OCI-LY7 (cell line): ENCODE measurements around the gene ADARB2. TPM values are rescaled to one million over a fixed set of nuclear protein-coding genes. Genes with fewer than 3 reads are reported as not detected.

ENCODE experiments used
- BruUV-seq: library from RNA; stranded (reverse); fragments of 400-500 nt; replicated peaks from 2 replicates; lab custom pipeline; 2021; lab: Mats Ljungman, UMichigan
- CTCF ChIA-PET: fragments of 300-600 bp; sonication (Branson Sonifier 250); formaldehyde crosslinking; loops from one replicate; lab custom pipeline; 2022; ENCODE audit warnings: antibody characterized with exemption; ENCODE audit not compliant: unreplicated experiment; lab: Charles Lee
- POLR2A ChIA-PET: fragments of 300-600 bp; sonication (Branson Sonifier 250); formaldehyde crosslinking; loops from one replicate; lab custom pipeline; 2022; ENCODE audit warnings: antibody characterized with exemption; lab: Charles Lee
- DNase-seq: peaks from one replicate; pipeline ENCODE4 v3.0.0-alpha.2; 2015; ENCODE audit warnings: low spot score
- H2AFZ ChIP-seq: fragments of 200-600 bp; sonication (generic), shearing (Covaris generic); 2 replicates; pipeline ENCODE4 v1.6.1; 2014; ENCODE audit warnings: mild to moderate bottlenecking, antibody characterized with exemption, low read length, moderate library complexity
- H3K27ac ChIP-seq: fragments of 200-600 bp; sonication (generic); 2 replicates; pipeline ENCODE4 v1.5.1; 2014; ENCODE audit warnings: mixed run types, low read depth, mild to moderate bottlenecking, moderate library complexity, low read length, inconsistent platforms; ENCODE audit not compliant: poor library complexity, severe bottlenecking
- H3K36me3 ChIP-seq: fragments of 200-600 bp; sonication (generic); 2 replicates; pipeline ENCODE4 v1.6.1; 2014; ENCODE audit warnings: mild to moderate bottlenecking, antibody characterized with exemption, low read length, moderate library complexity, mixed read lengths; ENCODE audit not compliant: insufficient read depth
- H3K4me1 ChIP-seq: fragments of 200-600 bp; sonication (generic); 2 replicates; pipeline ENCODE4 v1.5.1; 2014; ENCODE audit warnings: mild to moderate bottlenecking, low read length; ENCODE audit not compliant: insufficient read depth, poor library complexity, severe bottlenecking
- H3K4me2 ChIP-seq: fragments of 200-600 bp; sonication (generic); 2 replicates; pipeline ENCODE4 v1.6.1; 2014; ENCODE audit warnings: mild to moderate bottlenecking, low read length
- H3K4me3 ChIP-seq: fragments of 200-600 bp; sonication (generic); 2 replicates; pipeline ENCODE4 v1.5.1; 2014; ENCODE audit warnings: mild to moderate bottlenecking, low read depth, low read length; ENCODE audit not compliant: poor library complexity, severe bottlenecking
- H3K79me2 ChIP-seq: fragments of 200-600 bp; sonication (generic); 2 replicates; pipeline ENCODE4 v1.6.1; 2016; ENCODE audit warnings: low read depth, mild to moderate bottlenecking, low read length, moderate library complexity, mixed read lengths; ENCODE audit not compliant: insufficient read depth
- H3K9me2 ChIP-seq: fragments of 200-600 bp; sonication (generic); 2 replicates; pipeline ENCODE4 v1.6.1; 2016; ENCODE audit warnings: mild to moderate bottlenecking, low read length, mixed read lengths; ENCODE audit not compliant: insufficient read depth
- H3K9me3 ChIP-seq: fragments of 200-600 bp; sonication (generic); 2 replicates; pipeline ENCODE4 v1.6.1; 2014; ENCODE audit warnings: mild to moderate bottlenecking, mixed run types, low read length, mixed read lengths
- H4K20me1 ChIP-seq: fragments of 200-600 bp; sonication (generic); 2 replicates; pipeline ENCODE4 v1.6.1; 2014; ENCODE audit warnings: mild to moderate bottlenecking, antibody characterized with exemption, low read length, moderate library complexity, mixed read lengths; ENCODE audit not compliant: insufficient read depth
- CTCF ChIP-seq: fragments of 200-600 bp; sonication (generic); conservative IDR thresholded peaks from 2 replicates; pipeline ENCODE4 v1.5.1; 2014; ENCODE audit warnings: mild to moderate bottlenecking, antibody characterized with exemption, low read length, moderate library complexity, mixed read lengths
- EZH2phosphoT487 ChIP-seq: fragments of 200-600 bp; sonication (generic); IDR thresholded peaks from 2 replicates; pipeline ENCODE4 v1.6.1; 2018; ENCODE audit warnings: low read depth, borderline replicate concordance, mild to moderate bottlenecking, mixed run types, antibody characterized with exemption, low read length, moderate library complexity, mixed read lengths
- intact Hi-C: fragments of 100-400 bp; cut with micrococcal nuclease; formaldehyde crosslinking; loops from one replicate; pipeline ENCODE4 v1.10.0; 2022; ENCODE audit not compliant: unreplicated experiment
- total RNA-seq, 2 experiments: library from RNA; depleted of rRNA in 1 of 2; stranded (reverse); fragments of >200 nt in 1 of 2; shearing (Covaris generic) in 1 of 2; gene quantifications; 2 replicates each; pipeline ENCODE4 v1.2.3, GENCODE V29; 2014 to 2022

ADARB2 gene
- total RNA-seq, 2 experiments from 2014 or later, result 0.03 TPM; not detected in 1

GRCh38 chr10:1686491-1686749, 50.9 kb downstream of the ADARB2 start:
- Histone ChIP-seq H3K36me3 (no peaks in the 10 kb centered on the region), H3K4me3 (no peak overlapping the region), H3K4me2 (no peak overlapping the region), H2AFZ (no peak overlapping the region), H3K9me3 (no peaks in the 10 kb centered on the region), H3K9me2 (no peaks in the 10 kb centered on the region), H3K27ac (no peak overlapping the region), H3K4me1 (no peaks in the 10 kb centered on the region), H4K20me1 (no peaks in the 10 kb centered on the region), H3K79me2 (no peaks in the 10 kb centered on the region)
- intact Hi-C loops, result no loop called here
- CTCF ChIA-PET, result no interaction called here
- TF ChIP-seq EZH2phosphoT487 (no peak), CTCF (no peak)
- no TSS peak for BruUV-seq
- POLR2A ChIA-PET, result no interaction called here
- no peak for DNase-seq

GRCh38 chr10:1685699-1686490, 51.4 kb downstream of the ADARB2 start:
- no peaks in the 10 kb centered on the region for H3K4me1 ChIP-seq
- no peaks in the 10 kb centered on the region for H4K20me1 ChIP-seq
- H3K9me2 ChIP-seq, result no peaks in the 10 kb centered on the region
- H3K4me3 ChIP-seq, result no peak overlapping the region
- intact Hi-C loops, result no loop called here
- no peaks in the 10 kb centered on the region for H3K9me3 ChIP-seq
- no peak overlapping the region for H3K27ac ChIP-seq
- no peaks in the 10 kb centered on the region for H3K36me3 ChIP-seq
- DNase-seq, result no peak
- TF ChIP-seq EZH2phosphoT487 (no peak), CTCF (no peak)
- ChIA-PET CTCF (no interaction called here), POLR2A (no interaction called here)
- H2AFZ ChIP-seq, result no peak overlapping the region
- BruUV-seq, result no TSS peak
- no peak overlapping the region for H3K4me2 ChIP-seq
- H3K79me2 ChIP-seq, result no peaks in the 10 kb centered on the region

GRCh38 chr10:1684991-1685390, 52.3 kb downstream of the ADARB2 start:
- DNase-seq, result no peak
- TF ChIP-seq EZH2phosphoT487, result no peak
- TF ChIP-seq CTCF, result no peak
- intact Hi-C loops, result no loop called here
- ChIA-PET POLR2A (no interaction called here), CTCF (no interaction called here)
- Histone ChIP-seq H3K27ac (no peak overlapping the region), H3K4me2 (no peak overlapping the region), H3K79me2 (no peaks in the 10 kb centered on the region), H3K4me1 (no peaks in the 10 kb centered on the region), H3K4me3 (no peak overlapping the region), H3K36me3 (no peaks in the 10 kb centered on the region), H4K20me1 (no peaks in the 10 kb centered on the region), H2AFZ (no peak overlapping the region), H3K9me2 (no peaks in the 10 kb centered on the region), H3K9me3 (no peaks in the 10 kb centered on the region)
- BruUV-seq, result no TSS peak
